SU-DHL-6 (cell line): ENCODE measurements around the gene ENO1.

Source experiments
- EZH2phosphoT487 ChIP-seq: fragments of 200-600 bp; sonication (generic), shearing (Covaris generic); conservative IDR thresholded peaks from 2 replicates; pipeline ENCODE4 v1.6.1; 2018; ENCODE audit warnings: mild to moderate bottlenecking, antibody characterized with exemption, low read length, moderate library complexity, mixed read lengths
- TF ChIP-seq, protein P1 (sequence below): fragments of 200-600 bp; sonication (generic); IDR thresholded peaks from one replicate; pipeline ENCODE4 v1.5.1; 2017; ENCODE audit warnings: antibody characterized with exemption, mild to moderate bottlenecking, low read length, moderate library complexity; ENCODE audit not compliant: insufficient read depth, poor library complexity, severe bottlenecking

DNA sequence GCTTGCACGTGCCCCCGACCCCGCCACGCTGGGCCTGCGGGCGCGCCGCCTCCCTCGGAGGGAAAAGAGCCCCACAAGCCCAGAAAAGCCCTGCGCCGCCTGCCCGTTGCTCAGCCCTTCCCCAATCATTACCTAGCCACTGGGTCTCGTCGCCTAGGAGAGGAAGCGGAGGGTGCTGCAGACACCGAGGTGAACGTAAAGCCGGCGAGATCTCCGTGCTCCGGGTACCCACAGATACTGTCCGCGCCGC lies at the start of gene ENO1:
- TF ChIP-seq, protein P1, sequence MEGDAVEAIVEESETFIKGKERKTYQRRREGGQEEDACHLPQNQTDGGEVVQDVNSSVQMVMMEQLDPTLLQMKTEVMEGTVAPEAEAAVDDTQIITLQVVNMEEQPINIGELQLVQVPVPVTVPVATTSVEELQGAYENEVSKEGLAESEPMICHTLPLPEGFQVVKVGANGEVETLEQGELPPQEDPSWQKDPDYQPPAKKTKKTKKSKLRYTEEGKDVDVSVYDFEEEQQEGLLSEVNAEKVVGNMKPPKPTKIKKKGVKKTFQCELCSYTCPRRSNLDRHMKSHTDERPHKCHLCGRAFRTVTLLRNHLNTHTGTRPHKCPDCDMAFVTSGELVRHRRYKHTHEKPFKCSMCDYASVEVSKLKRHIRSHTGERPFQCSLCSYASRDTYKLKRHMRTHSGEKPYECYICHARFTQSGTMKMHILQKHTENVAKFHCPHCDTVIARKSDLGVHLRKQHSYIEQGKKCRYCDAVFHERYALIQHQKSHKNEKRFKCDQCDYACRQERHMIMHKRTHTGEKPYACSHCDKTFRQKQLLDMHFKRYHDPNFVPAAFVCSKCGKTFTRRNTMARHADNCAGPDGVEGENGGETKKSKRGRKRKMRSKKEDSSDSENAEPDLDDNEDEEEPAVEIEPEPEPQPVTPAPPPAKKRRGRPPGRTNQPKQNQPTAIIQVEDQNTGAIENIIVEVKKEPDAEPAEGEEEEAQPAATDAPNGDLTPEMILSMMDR, result no peak
- TF ChIP-seq EZH2phosphoT487, result no peak
